ENCODE data around the gene MORN4.

The MORN4 gene

GRCh38 chr10:97572214-97572989 lies 60.9 kb downstream of the MORN4 start, which contains the start of gene ANKRD2:
Gene ANKRD2 (plus strand): TSS chr10:97572779. CDS start chr10:97572789, 10 bp downstream.
- peak; percentile 11 for DNase-seq

GRCh38 chr10:97571622-97572021 lies 61.7 kb downstream of the MORN4 start:
- no peak for DNase-seq

- DNase-seq, result no peak
Measured at GRCh38 chr10:97570789-97571471, 62.4 kb downstream of the MORN4 start.

GRCh38 chr10:97570146-97570788 lies 63.0 kb downstream of the MORN4 start:
- no peak for DNase-seq

DNA sequence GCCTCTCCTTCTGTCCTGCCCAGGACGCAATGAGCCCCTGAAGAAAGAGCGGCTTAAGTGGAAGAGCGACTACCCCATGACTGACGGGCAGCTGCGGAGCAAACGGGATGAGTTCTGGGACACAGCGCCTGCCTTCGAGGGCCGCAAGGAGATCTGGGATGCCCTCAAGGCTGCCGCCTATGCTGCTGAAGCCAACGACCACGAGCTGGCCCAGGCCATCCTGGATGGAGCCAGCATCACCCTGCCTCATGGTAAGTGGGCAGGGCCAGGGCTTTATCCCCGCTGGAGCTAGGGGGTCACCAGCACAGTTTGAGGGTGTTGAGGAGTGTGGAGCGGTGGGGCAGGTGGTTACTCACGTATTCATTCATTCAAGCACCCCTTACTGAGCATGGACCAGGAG lies 65.4 kb downstream of the MORN4 start:
- no peak for DNase-seq

DNA sequence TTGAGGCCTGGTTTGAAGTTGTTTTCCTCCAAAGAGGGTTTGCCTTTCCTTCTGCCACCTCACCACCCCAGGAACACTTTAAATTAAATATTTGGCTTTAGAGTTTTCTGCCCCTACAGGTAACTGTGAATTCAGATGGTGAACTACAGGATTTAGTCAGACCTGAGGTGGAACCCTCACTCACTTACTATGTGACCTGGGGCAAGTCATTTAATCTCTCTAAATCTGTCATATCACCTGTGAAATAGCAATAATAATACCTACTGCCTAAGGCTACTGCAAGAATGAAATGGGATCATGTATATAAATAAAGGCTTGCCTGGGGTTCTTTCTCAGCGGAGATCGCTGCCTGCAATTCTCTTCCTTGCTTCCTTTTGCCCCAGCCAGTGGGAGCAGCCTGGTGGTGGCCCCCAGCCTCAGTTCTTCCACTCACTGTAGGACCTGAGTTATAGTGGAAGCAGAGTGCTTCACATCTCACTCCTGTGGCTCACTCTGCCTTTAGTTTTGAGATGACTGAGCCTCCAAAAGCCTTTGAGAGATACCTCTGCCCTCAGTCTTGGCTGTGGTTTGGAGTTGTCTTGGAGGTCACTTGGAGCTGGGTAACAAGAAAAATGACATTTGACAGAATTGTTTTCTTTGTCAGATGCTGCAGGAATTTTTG lies 66.8 kb downstream of the MORN4 start:
- no peak for DNase-seq

DNA sequence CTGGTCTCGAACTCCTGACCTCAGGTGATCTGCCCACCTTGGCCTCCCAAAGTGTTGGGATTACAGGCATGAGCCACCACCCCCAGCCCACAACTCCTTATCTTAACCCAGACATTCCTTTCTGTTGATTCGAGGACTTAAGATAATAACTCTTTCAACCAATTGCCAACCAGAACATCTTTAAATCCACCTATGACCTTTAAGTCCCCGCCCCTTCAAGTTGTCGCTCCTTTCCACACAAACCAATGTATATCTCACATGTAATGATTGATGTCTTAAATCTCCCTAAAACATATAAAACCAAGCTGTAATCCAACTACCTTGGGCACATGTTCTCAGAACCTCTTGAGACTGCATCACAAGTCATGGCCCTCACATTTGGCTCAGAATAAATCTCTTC lies 68.5 kb downstream of the MORN4 start:
- no peak for DNase-seq
